Panc1 (cell line): ENCODE results near the gene CYP3A5. TPM values are rescaled to one million over a fixed set of nuclear protein-coding genes. Genes with fewer than 3 reads are reported as not detected.
"Not testable (repeated sequence)": the region's sequence is repeated elsewhere in the genome, so short reads cannot be mapped to it uniquely, and the experiment has no call there.

Experiments used
- ATAC-seq: fragments of 200-7000 bp; cut with Tn5 transposase; 2 replicates; pipeline ENCODE4 v1.9.1; 2020; ENCODE audit warnings: mild to moderate bottlenecking, moderate library complexity
- BruUV-seq: library from RNA; stranded (reverse); fragments of 400-500 nt; replicated peaks from 2 replicates; lab custom pipeline; 2021; lab: Mats Ljungman, UMichigan
- CTCF ChIA-PET: fragments of 300-600 bp; sonication (Branson Sonifier 250); formaldehyde crosslinking; loops from one replicate; lab custom pipeline; 2022; ENCODE audit warnings: antibody characterized with exemption; lab: Charles Lee
- POLR2A ChIA-PET: fragments of 300-600 bp; sonication (Branson Sonifier 250); formaldehyde crosslinking; loops from one replicate; lab custom pipeline; 2022; ENCODE audit warnings: antibody characterized with exemption; lab: Charles Lee
- DNase-seq: peaks from one replicate; pipeline ENCODE4 v3.0.0-alpha.2; 2010; ENCODE audit warnings: low read depth, low spot score
- H3K27ac ChIP-seq: 2 replicates; pipeline ENCODE4 v1.5.1; 2011; ENCODE audit warnings: mild to moderate bottlenecking, low read length, inconsistent platforms
- H3K27me3 ChIP-seq: fragments of 200-500 bp; sonication (Bioruptor generic); 2 replicates; pipeline ENCODE4 v1.6.0; 2014; ENCODE audit warnings: low read length, inconsistent platforms; ENCODE audit not compliant: control insufficient read depth, insufficient read depth
- H3K36me3 ChIP-seq: fragments of 200-500 bp; sonication (Bioruptor generic); 2 replicates; pipeline ENCODE4 v1.5.1; 2014; ENCODE audit warnings: inconsistent platforms, mild to moderate bottlenecking, low read length, moderate library complexity; ENCODE audit not compliant: control insufficient read depth, insufficient read depth
- H3K4me1 ChIP-seq: 2 replicates; pipeline ENCODE4 v1.5.1; 2011; ENCODE audit warnings: inconsistent platforms, mild to moderate bottlenecking, low read length, moderate library complexity; ENCODE audit not compliant: control insufficient read depth, insufficient read depth
- H3K4me3 ChIP-seq, 2 experiments: 2 replicates each; pipeline ENCODE4 v1.5.1; 2011 to 2012; ENCODE audit warnings: low read depth in 2 of 2, low read length in 2 of 2, mild to moderate bottlenecking in 2 of 2, inconsistent platforms in 1 of 2, moderate library complexity in 1 of 2
- H3K9me3 ChIP-seq: fragments of 200-500 bp; sonication (Bioruptor generic); 2 replicates; pipeline ENCODE4 v1.5.1; 2014; ENCODE audit warnings: low read depth, mild to moderate bottlenecking, inconsistent platforms, low read length, moderate library complexity; ENCODE audit not compliant: control insufficient read depth, insufficient read depth
- CTCF ChIP-seq: fragments of 450-650 bp; IDR thresholded peaks from 2 replicates; pipeline ENCODE4 v1.5.1; 2017; ENCODE audit warnings: mild to moderate bottlenecking
- POLR2AphosphoS5 ChIP-seq: IDR thresholded peaks from 2 replicates; pipeline ENCODE4 v1.6.1; 2012; ENCODE audit warnings: mild to moderate bottlenecking, low read depth, low read length, moderate library complexity
- REST ChIP-seq, 2 experiments: IDR thresholded peaks; 2 replicates each; pipeline ENCODE4 v1.6.1; 2011 to 2012; ENCODE audit warnings: low read depth in 2 of 2, control low read depth in 1 of 2, low read length in 1 of 2, mild to moderate bottlenecking in 1 of 2, moderate library complexity in 1 of 2; ENCODE audit not compliant: insufficient read depth in 1 of 2
- SIN3A ChIP-seq: IDR thresholded peaks from 2 replicates; pipeline ENCODE4 v1.6.1; 2012; ENCODE audit warnings: low read depth, mild to moderate bottlenecking, low read length, moderate library complexity, borderline replicate concordance; ENCODE audit not compliant: insufficient read depth
- TCF7L2 ChIP-seq: IDR thresholded peaks from 2 replicates; pipeline ENCODE4 v1.6.1; 2011; ENCODE audit warnings: mild to moderate bottlenecking, low read depth, low read length, inconsistent platforms
- in situ Hi-C: cut with HindIII; loops from 2 replicates; pipeline ENCODE4 v1.10.0; 2016; ENCODE audit warnings: low sequenced_read_pairs, low pct_unique_long_range_greater_than_20kb
- intact Hi-C: fragments of 100-400 bp; cut with micrococcal nuclease; formaldehyde crosslinking; loops from one replicate; pipeline ENCODE4 v1.10.0; 2022; ENCODE audit not compliant: unreplicated experiment
- total RNA-seq: library from RNA; stranded (reverse); gene quantifications from one replicate; pipeline ENCODE4 v1.2.1, GENCODE V29; 2021; ENCODE audit not compliant: unreplicated experiment

The CYP3A5 gene
- total RNA-seq, 1 experiment from 2014 or later, result 0.31 TPM

GRCh38 chr7:99653754-99654153, 26.0 kb downstream of the CYP3A5 start:
- no peak for DNase-seq
- H3K27me3 ChIP-seq, result no peaks in the 10 kb centered on the region
- intact Hi-C loops (no loop called here), in situ Hi-C loops (no loop called here)
- ATAC-seq, result no peak
- H3K4me1 ChIP-seq, result no peaks in the 10 kb centered on the region
- no peak overlapping the region for H3K27ac ChIP-seq
- TF ChIP-seq CTCF (no peak), REST (IDR thresholded peaks at IDR 0.05; ENCODE audit: insufficient read depth in 1 of 2, low read depth in 2 of 2, low read length in 1 of 2) (no peak), POLR2AphosphoS5 (no peak), SIN3A (no peak), TCF7L2 (no peak)
- ChIA-PET POLR2A (no interaction called here), CTCF (no interaction called here)
- H3K36me3 ChIP-seq, result no peaks in the 10 kb centered on the region
- no TSS peak for BruUV-seq
- H3K4me3 ChIP-seq, result no peak overlapping the region
- no peaks in the 10 kb centered on the region for H3K9me3 ChIP-seq

GRCh38 chr7:99653269-99653668, 26.5 kb downstream of the CYP3A5 start:
- in situ Hi-C loops, BruUV-seq, CTCF ChIA-PET, POLR2A ChIA-PET, H3K36me3 ChIP-seq, DNase-seq, H3K4me3 ChIP-seq, H3K27me3 ChIP-seq, H3K27ac ChIP-seq, H3K4me1 ChIP-seq, ATAC-seq, intact Hi-C loops, H3K9me3 ChIP-seq: not testable (repeated sequence)

GRCh38 chr7:99652671-99653070, 27.1 kb downstream of the CYP3A5 start:
- Histone ChIP-seq H3K4me3 (no peak overlapping the region), H3K27ac (no peak overlapping the region), H3K9me3 (no peaks in the 10 kb centered on the region), H3K36me3 (no peaks in the 10 kb centered on the region), H3K27me3 (no peaks in the 10 kb centered on the region), H3K4me1 (no peaks in the 10 kb centered on the region)
- DNase-seq (no peak), ATAC-seq (no peak)
- ChIA-PET POLR2A (no interaction called here), CTCF (no interaction called here)
- BruUV-seq, result no TSS peak
- in situ Hi-C loops (no loop called here), intact Hi-C loops (no loop called here)
- no peak for TF ChIP-seq REST (IDR thresholded peaks at IDR 0.05; ENCODE audit: insufficient read depth in 1 of 2, low read depth in 2 of 2, low read length in 1 of 2)
- no peak for TF ChIP-seq CTCF
- no peak for TF ChIP-seq SIN3A
